HL-60 (cell line): ENCODE data around the gene PRKCD.

Source experiments
- DNase-seq, 2 experiments: peaks; one replicate each; pipeline ENCODE4 v3.0.0-alpha.2; 2010 to 2020; ENCODE audit warnings: low read depth in 1 of 2, low spot score in 1 of 2
- H3K27ac ChIP-seq: fragments of 250-450 bp; sonication (Bioruptor Pico); replicated peaks from 2 replicates; pipeline ENCODE4 v1.5.1; 2020; ENCODE audit warnings: mild to moderate bottlenecking, moderate library complexity
- H3K27me3 ChIP-seq: fragments of 250-450 bp; sonication (Bioruptor Pico); 2 replicates; pipeline ENCODE4 v1.5.1; 2021; ENCODE audit warnings: mild to moderate bottlenecking, moderate library complexity; ENCODE audit not compliant: insufficient read depth, poor library complexity, severe bottlenecking
- H3K4me3 ChIP-seq: replicated peaks from 2 replicates; pipeline ENCODE4 v1.5.1; 2011; ENCODE audit warnings: mild to moderate bottlenecking, control low read depth, low read length; ENCODE audit not compliant: insufficient read depth
- CTCF ChIP-seq: IDR thresholded peaks from one replicate; pipeline ENCODE4 v1.5.1; 2011; ENCODE audit warnings: low read length, control low read depth, inconsistent platforms; ENCODE audit not compliant: insufficient read depth
- GABPA ChIP-seq: IDR thresholded peaks from 2 replicates; pipeline ENCODE4 v1.6.1; 2012; ENCODE audit warnings: low read depth
- POLR2AphosphoS5 ChIP-seq: IDR thresholded peaks from 2 replicates; pipeline ENCODE4 v1.6.1; 2012; ENCODE audit warnings: low read depth
- SPI1 ChIP-seq: IDR thresholded peaks from 2 replicates; pipeline ENCODE4 v1.6.1; 2012; ENCODE audit warnings: low read depth, mild to moderate bottlenecking, borderline replicate concordance
- TF ChIP-seq, protein P1 (sequence below): IDR thresholded peaks from 2 replicates; pipeline ENCODE4 v1.6.1; 2012; ENCODE audit warnings: low read depth; ENCODE audit not compliant: insufficient replicate concordance

Gene PRKCD

GRCh38 chr3:53198256-53198977 is 37.4 kb downstream of the PRKCD start:
- Histone ChIP-seq H3K27ac (no peak overlapping the region), H3K27me3 (no peaks in the 10 kb centered on the region), H3K4me3 (no peak overlapping the region)
- TF ChIP-seq, protein P1, sequence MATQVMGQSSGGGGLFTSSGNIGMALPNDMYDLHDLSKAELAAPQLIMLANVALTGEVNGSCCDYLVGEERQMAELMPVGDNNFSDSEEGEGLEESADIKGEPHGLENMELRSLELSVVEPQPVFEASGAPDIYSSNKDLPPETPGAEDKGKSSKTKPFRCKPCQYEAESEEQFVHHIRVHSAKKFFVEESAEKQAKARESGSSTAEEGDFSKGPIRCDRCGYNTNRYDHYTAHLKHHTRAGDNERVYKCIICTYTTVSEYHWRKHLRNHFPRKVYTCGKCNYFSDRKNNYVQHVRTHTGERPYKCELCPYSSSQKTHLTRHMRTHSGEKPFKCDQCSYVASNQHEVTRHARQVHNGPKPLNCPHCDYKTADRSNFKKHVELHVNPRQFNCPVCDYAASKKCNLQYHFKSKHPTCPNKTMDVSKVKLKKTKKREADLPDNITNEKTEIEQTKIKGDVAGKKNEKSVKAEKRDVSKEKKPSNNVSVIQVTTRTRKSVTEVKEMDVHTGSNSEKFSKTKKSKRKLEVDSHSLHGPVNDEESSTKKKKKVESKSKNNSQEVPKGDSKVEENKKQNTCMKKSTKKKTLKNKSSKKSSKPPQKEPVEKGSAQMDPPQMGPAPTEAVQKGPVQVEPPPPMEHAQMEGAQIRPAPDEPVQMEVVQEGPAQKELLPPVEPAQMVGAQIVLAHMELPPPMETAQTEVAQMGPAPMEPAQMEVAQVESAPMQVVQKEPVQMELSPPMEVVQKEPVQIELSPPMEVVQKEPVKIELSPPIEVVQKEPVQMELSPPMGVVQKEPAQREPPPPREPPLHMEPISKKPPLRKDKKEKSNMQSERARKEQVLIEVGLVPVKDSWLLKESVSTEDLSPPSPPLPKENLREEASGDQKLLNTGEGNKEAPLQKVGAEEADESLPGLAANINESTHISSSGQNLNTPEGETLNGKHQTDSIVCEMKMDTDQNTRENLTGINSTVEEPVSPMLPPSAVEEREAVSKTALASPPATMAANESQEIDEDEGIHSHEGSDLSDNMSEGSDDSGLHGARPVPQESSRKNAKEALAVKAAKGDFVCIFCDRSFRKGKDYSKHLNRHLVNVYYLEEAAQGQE: no peak
- no peak for TF ChIP-seq GABPA
- TF ChIP-seq SPI1: no peak
- no peak for TF ChIP-seq POLR2AphosphoS5
- TF ChIP-seq CTCF: no peak
- no peak for DNase-seq

DNA sequence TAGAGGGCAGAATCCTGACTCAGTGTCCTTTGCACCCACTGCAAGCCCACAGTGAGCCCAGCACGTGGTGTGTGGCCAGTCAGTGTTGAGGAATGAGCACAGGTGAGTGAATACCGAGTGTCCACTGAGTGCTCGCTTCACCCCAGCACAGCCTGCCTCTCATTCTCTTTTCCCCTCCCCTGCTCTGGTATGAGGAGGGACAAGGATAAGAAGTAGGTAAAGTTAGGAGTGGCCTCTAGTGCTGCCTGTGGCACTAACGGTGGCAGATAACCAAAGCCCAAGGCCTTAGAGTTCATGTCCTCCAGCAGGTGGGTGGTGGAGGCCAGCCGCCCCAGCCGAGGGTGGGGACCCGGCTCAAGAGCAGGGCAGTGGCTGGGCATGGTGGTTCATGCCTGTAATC is 38.0 kb downstream of the PRKCD start:
- TF ChIP-seq POLR2AphosphoS5 (no peak), SPI1 (no peak), GABPA (no peak)
- TF ChIP-seq, protein P1: no peak
- Histone ChIP-seq H3K27me3 (no peaks in the 10 kb centered on the region), H3K4me3 (no peak overlapping the region), H3K27ac (no peak overlapping the region)
- no peak for DNase-seq

GRCh38 chr3:53199834-53200233 is 38.8 kb downstream of the PRKCD start:
- TF ChIP-seq POLR2AphosphoS5: no peak
- TF ChIP-seq CTCF: no peak
- TF ChIP-seq GABPA: no peak
- no peak for TF ChIP-seq SPI1
- TF ChIP-seq, protein P1: no peak
- H3K4me3 ChIP-seq: no peak overlapping the region
- DNase-seq: no peak
- no peak overlapping the region for H3K27ac ChIP-seq
- no peaks in the 10 kb centered on the region for H3K27me3 ChIP-seq
